Fibroblast of lung (primary cell): ENCODE results near the gene PPP2R5D.

Source experiments
- EZH2 ChIP-seq: IDR thresholded peaks from 2 replicates; pipeline ENCODE4 v1.5.1; 2012; ENCODE audit warnings: low read length, control low read depth, mild to moderate bottlenecking; ENCODE audit errors: missing control alignments
- TF ChIP-seq, protein P1 (sequence below), 2 donors: IDR thresholded peaks in 1 of 2; conservative IDR thresholded peaks in 1 of 2; 1 replicate in 1 of 2; 2 replicates in 1 of 2; pipeline ENCODE4 v1.5.1; 2011 to 2012; ENCODE audit warnings: low read length in 2 of 2, control low read depth in 1 of 2, inconsistent platforms in 1 of 2, low read depth in 1 of 2, mild to moderate bottlenecking in 1 of 2

DNA sequence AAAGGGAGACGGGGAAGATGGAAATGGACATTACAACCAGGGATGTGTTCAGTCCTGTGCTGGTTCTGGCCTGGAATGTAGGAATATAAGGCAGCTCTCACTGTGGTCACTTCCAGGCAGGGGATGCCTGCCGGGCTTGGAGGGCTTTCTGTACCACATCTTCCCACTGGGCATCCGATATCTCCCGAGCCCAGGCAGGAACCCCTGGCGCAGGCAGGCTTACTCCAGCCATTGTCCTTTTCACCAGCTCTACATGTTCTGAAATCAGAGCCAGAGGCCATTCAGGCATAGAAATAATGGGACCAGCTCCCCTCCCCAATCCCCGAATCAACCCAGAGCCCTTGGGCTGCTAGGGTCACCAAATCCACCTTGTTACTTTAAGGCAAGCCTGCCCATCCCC, 28.0 kb downstream of the PPP2R5D start:
- TF ChIP-seq, protein P1, sequence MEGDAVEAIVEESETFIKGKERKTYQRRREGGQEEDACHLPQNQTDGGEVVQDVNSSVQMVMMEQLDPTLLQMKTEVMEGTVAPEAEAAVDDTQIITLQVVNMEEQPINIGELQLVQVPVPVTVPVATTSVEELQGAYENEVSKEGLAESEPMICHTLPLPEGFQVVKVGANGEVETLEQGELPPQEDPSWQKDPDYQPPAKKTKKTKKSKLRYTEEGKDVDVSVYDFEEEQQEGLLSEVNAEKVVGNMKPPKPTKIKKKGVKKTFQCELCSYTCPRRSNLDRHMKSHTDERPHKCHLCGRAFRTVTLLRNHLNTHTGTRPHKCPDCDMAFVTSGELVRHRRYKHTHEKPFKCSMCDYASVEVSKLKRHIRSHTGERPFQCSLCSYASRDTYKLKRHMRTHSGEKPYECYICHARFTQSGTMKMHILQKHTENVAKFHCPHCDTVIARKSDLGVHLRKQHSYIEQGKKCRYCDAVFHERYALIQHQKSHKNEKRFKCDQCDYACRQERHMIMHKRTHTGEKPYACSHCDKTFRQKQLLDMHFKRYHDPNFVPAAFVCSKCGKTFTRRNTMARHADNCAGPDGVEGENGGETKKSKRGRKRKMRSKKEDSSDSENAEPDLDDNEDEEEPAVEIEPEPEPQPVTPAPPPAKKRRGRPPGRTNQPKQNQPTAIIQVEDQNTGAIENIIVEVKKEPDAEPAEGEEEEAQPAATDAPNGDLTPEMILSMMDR (conservative IDR thresholded peaks at IDR 0.05 in 1 of 2, IDR thresholded peaks at IDR 0.05 in 1 of 2; ENCODE audit: low read depth in 1 of 2, low read length in 2 of 2) = no peak
- TF ChIP-seq EZH2 = no peak
